Endothelial cell of hepatic sinusoid (primary cell): Measurements from ENCODE around the gene SYNM.

Experiments used
- in situ Hi-C: cut with HindIII; loops from 2 replicates; pipeline ENCODE4 v1.10.0; 2017; ENCODE audit warnings: low sequenced_read_pairs

The SYNM gene

DNA sequence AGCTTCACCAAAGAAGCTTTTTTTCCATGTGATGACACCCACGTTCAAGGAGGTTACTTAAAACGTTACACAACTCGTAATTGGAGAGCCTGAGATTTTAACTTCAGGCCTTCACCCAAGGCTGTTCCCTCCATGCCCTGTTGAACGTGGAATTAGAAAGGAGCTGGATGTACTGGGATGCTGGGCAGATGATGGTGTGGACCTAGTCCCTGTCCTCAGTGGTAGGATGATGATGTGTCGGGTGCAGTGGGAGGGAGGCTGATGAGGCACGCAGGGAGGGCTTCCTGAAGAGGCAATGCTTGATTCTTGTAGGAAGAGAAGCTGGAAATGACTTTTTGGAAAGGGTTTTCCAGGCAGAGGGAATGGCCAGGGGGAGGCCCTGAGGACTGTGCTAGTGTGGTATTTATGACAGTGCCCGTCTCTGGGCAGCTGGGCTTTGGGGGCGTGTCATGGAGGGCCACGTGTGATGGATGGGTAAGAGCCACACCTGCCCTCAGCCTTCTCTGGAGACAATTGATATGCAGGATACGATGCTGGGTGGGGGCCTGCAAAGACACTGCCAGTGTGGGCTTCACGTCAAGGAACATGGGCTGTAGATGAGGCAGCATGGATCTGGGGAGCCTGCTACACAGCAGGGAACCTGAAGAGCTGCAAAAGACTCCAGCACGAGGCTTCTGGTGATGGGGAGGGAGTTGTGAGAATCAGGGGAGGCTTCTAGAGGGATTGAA, 15.3 kb downstream of the SYNM start:
- in situ Hi-C loops: loop anchor here (5.0 kb wide), 1 partner anchor 52 kb away; no protein-coding TSS in a partner anchor

DNA sequence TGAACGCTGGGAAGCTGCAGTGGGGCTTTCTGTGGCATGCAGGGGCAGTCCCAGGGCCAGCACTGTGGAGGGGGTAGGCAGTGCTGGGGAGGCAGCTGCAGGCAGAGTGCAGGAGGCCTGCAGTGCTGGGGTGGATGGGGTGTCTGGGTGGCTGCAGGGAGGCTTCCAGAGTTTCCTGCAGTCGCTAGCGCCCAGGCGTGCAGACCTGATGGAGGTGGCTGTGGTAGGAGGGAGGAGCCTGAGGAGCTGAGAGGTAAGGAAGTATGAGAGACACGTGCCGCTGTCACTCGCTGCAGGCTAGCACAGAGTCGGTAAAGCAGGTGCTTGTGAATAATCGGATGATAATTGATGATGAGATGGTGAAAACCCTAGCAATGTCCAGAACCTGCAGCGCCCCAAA, 16.3 kb downstream of the SYNM start:
- in situ Hi-C loops: loop anchor here (5.0 kb wide), 1 partner anchor 51 kb away; no protein-coding TSS in a partner anchor

DNA sequence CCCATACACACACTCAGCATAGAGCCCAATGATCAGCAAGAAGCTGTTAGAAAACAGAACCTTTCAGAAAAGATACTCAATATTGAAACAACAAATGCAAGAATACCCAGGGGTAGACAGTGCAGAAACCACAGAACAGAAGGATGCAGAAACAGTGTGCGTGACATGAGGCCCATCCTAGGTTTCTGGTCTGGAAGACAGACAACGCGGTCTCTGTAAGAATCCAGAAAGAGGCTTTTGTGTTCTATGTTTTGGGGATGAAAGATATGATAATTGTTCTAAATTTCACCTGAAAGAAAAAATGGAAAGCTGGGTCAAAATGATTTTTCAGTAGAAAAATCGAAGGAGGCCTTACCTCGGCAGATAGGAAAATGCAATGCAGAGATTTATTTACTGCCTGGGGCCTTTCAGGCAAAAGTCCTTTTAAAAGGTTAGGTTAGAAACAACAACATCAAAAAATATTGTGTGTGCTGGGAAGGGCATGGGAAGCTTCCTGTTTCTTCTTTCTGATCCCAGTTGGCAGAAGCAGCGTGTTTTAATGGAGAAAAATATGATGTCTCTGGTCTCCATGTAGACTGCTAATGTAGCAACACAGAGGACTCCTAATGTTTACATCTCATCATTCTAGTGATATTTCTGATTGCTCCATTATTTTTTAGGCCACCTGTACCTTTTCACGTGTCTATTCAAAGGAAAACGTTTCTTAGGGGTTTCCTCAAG, 17.0 kb downstream of the SYNM start:
- in situ Hi-C loops: loop anchor here (5.0 kb wide), 1 partner anchor 50 kb away; no protein-coding TSS in a partner anchor

DNA sequence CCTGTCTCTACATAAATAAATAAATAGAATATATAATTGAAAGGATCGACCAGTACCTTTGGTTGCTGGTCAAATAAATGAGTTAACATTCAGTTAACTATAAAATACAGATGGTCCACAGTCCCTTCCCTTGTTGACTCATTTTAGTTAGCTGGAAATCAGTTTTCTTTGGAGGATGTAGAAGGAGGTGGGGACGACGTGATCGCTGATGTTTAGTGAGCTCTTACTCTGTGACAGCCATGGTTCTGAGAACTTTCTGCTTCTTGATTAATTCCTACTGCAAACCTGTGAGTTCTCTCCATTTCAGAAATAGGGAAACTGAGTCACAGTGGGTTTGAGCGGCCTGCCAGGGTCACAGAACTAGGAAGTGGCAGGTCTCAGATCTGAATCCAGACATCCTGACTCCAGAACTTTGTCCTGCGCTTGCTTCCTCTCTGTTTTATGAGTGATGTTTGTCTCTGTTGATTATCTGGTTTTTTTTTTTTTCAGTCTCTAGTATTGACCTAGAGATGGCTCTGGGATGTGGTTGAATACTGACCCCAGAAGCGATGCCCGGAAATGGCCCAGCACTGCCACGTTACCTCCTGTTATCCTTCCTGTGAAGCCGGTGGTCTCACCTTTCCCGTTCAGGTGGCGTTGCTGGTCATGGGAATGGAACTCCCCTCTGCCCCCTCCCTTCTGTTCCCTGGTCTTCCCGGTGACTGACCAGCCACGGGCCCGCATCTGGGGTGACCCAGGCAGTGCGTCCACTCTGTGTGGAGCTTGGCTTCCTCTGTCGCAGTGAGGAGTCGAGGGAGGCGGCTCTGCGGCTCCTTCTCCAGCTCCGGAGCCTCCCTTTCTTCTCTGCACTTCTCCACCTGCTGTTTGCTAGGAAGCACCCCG, 18.2 kb downstream of the SYNM start:
- in situ Hi-C loops: loop anchor here (5.0 kb wide), 1 partner anchor 49 kb away; no protein-coding TSS in a partner anchor

DNA sequence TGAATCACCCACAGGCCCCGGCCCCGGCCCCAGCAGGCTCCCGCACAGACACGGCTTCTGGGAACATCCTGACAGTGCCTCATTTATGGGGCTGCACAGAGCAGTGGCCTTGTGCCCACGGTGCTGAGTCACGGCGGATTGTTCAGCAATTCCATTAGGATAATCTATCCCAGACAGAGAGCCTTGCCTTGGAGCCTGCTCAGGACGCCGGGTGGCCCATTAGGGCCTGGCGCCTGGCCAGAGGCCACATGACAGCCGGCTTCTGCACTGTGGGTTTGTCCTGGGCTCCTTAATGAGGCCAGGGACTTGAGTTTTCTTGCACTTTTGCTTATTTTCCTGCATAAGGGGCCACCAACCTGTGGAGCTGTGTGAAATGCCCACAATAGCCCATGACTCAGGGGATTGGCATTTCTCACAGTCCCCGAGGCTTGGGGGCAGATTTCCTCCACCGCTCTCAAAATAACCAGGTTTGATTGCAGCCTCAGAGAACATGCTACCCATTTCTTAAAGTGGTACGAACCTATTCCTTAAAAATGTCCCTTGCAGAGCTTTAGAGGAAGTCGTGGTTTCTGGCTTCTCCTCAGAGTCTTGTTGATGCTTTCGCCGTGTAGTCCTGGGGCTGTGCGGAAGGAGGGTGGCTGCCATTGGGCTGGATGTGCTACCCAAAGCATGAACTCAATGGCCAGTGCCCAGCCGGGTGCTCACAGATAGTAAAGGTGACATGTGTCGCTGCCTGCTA, 19.0 kb downstream of the SYNM start:
- in situ Hi-C loops: loop anchor here (5.0 kb wide), 1 partner anchor 48 kb away; no protein-coding TSS in a partner anchor

DNA sequence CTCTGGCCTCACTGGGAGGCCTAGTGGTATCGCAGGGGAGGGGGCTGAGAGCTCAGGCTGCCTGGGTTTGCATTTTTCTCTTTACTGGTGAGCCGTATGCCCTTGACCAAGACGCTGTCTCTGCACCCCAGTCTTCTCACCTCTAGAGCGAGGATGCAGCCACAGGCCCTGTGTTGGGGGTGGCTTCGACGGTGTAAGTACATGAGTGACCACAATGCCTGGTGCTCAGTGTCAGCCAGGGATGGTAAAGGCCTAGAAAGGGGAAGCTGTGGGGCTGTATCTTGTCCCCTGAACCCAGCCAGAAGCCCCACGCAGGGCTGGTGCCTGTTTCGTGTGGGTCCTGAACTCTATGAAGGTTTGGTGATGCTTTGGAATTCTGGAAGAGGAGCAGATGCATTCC, 19.8 kb downstream of the SYNM start:
- in situ Hi-C loops: loop anchor here (5.0 kb wide), 1 partner anchor 48 kb away; no protein-coding TSS in a partner anchor

DNA sequence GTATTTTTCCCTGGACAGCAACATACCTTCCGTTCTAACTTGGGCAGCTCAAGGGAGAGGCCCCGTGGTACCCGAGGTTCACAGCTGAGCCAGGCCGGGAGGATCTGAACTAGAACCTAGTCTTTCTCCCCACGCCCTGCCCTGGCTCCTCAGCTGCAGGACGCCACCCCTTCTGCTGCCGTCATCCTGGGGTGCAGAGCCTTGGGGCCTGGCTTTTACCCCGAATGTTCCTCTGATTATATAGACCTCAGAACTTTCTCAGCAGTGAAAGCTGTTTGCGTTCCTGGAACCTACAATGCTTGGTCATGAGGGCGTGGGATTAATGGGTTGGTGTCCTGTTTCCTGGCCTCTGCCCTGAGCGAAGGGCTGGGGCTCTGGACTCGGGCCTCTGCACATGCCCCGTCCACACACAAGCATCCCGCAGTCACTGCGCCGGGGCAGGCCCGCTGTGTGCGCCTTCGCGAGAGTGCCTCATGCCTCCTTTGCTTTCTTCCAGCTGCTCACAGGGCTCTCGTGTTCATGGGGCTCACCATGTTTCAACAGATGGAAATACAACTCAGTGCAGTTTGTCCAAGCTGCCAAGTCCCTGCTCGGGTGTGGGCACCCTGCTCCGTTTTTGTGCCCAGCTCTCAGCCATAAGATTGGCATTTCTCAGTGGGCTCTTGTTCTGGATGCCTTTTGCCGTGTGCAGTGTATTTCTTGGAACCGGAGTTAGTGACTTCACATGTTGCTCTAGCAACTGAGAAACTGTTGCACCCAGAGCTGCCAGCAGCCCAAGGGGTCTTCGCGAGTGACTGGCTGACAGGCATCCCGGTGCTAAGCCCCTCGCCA, 20.4 kb downstream of the SYNM start:
- in situ Hi-C loops: no loop called here

DNA sequence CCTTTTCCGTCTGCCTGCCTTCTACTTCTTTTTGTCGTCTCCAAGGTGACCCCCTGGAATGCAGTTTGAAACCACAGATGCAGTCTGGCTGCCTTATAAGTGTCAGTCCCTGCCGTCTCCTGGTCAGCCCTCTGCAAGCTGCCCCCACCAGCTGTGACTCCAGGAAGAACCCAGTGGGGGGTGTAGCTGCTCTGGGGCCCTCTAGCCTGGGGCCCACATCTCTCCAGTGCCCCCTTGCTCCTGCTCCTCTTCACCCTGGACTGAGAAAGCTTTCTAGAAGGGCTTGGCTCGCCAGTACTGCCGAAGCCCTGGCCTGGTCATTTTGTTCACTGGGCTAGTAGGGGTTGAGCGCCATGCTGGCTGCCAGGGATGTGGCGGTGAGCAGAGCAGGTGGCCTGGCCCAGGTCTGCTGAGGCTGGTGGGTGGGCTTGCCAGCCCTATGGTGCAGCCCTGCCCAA, 21.3 kb downstream of the SYNM start:
- in situ Hi-C loops: no loop called here

DNA sequence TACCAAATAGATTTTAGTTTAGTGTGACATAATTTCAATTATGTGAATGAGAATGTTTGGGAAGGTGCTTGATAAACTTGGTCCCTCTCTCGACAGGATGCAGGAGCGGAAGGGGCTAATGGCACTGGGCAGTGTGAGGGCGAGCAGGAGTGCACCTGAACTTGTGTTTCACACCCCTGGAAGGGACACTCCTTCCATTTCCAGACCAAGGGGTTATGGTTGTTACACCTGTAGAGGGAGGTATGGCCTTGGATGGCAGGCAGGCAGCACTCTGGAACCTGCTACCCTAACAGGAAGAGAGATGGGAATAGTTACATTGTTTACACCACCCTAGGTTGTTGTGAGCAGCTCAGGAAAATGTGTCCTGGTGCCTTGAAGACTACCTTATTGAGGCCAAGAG, 22.1 kb downstream of the SYNM start:
- in situ Hi-C loops: no loop called here

DNA sequence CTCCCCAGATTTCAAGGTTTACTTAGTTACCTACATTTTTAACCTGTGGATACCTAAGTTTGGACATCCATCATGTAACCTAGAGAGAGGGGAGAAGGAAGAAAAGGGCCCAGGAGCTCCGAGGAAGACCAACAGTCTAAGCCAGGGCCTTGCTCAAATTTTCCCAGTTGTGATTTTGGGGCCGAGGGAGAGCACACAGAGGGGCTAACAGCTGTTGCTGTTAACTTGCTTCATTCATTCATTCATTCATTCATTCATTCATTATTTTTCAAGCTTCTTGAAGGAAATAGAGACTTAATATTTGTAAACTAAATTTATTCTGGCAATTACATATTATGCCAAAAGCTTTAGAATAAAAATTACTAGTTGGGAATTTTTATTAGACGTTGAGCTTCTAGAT, 22.9 kb downstream of the SYNM start:
- in situ Hi-C loops: no loop called here

DNA sequence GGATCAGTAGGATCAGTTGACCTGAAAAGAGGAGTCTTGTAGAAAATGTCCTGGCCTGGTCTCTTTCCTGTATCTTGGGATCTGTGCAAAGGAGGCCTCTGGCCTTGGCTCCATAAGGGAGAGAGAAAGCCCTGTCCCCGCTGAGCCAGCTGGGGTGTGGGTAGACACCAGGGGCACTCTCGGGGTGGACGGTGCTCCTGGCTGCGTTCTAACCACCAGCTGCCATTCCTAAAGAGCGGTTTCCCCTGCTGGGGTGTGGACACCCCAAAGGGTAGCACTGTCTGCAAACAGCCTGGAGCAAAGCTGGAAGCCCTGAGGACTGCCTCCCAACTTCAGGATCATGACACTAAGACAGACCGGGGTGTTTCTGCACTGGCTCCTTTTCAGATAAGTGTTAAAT, 23.5 kb downstream of the SYNM start:
- in situ Hi-C loops: no loop called here

DNA sequence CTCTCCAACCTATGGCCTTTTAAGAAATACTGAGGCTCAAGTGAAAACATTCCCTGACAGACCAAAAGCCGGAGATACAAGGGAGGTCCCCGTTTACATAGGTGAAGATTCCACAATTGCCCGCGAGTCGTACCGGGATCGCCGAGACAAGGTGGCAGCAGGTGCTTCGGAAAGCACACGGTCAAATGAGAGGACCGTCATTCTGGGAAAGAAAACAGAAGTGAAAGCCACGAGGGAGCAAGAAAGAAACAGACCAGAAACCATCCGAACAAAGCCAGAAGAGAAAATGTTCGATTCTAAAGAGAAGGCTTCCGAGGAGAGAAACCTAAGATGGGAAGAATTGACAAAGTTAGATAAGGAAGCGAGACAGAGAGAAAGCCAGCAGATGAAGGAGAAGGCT, 24.8 kb downstream of the SYNM start:
- in situ Hi-C loops: no loop called here

DNA sequence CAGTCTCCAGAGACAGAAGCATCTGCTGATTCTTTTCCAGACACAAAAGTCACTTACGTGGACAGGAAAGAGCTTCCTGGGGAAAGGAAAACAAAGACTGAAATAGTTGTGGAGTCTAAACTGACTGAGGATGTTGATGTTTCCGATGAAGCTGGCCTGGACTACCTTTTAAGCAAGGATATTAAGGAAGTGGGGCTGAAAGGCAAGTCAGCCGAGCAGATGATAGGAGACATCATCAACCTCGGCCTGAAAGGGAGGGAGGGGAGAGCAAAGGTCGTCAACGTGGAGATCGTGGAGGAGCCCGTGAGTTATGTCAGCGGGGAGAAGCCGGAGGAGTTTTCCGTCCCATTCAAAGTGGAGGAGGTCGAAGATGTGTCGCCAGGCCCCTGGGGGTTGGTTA, 25.4 kb downstream of the SYNM start:
- in situ Hi-C loops: no loop called here

DNA sequence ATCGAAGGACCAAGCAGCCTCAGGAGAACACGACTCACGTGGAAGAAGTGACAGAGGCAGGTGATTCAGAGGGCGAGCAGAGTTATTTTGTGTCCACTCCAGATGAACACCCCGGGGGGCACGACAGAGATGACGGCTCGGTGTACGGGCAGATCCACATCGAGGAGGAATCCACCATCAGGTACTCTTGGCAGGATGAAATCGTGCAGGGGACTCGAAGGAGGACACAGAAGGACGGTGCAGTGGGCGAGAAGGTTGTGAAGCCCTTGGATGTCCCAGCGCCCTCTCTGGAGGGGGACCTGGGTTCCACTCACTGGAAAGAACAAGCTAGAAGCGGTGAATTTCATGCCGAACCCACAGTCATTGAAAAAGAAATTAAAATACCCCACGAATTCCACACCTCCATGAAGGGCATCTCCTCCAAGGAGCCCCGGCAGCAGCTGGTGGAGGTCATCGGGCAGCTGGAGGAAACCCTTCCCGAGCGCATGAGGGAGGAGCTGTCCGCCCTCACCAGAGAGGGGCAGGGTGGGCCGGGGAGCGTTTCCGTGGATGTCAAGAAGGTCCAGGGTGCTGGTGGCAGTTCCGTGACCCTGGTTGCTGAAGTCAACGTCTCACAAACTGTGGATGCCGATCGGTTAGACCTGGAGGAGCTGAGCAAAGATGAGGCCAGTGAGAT, 26.0 kb downstream of the SYNM start:
- in situ Hi-C loops: no loop called here

DNA sequence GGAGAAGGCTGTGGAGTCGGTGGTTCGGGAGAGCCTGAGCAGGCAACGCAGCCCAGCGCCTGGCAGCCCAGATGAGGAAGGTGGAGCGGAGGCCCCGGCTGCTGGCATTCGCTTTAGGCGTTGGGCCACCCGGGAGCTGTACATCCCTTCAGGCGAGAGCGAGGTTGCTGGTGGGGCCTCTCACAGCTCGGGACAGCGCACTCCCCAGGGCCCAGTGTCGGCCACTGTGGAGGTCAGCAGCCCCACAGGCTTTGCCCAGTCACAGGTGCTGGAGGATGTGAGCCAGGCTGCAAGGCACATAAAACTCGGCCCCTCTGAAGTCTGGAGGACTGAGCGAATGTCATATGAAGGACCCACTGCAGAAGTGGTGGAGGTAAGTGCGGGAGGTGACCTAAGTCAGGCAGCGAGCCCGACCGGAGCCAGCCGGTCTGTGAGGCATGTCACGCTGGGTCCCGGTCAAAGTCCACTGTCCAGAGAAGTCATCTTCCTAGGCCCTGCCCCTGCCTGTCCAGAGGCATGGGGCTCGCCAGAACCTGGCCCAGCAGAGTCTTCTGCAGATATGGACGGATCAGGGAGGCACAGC, 26.7 kb downstream of the SYNM start:
- in situ Hi-C loops: no loop called here

DNA sequence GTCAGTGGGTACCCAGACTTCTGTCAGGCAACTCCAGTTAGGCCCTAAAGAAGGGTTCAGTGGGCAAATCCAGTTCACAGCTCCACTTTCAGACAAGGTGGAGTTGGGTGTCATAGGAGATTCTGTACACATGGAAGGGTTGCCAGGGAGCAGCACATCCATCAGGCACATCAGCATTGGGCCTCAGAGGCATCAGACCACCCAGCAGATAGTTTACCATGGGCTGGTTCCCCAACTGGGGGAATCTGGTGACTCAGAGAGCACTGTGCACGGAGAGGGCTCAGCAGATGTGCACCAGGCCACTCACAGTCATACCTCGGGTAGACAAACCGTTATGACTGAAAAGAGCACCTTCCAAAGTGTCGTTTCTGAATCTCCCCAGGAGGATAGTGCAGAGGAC, 27.2 kb downstream of the SYNM start:
- in situ Hi-C loops: no loop called here

DNA sequence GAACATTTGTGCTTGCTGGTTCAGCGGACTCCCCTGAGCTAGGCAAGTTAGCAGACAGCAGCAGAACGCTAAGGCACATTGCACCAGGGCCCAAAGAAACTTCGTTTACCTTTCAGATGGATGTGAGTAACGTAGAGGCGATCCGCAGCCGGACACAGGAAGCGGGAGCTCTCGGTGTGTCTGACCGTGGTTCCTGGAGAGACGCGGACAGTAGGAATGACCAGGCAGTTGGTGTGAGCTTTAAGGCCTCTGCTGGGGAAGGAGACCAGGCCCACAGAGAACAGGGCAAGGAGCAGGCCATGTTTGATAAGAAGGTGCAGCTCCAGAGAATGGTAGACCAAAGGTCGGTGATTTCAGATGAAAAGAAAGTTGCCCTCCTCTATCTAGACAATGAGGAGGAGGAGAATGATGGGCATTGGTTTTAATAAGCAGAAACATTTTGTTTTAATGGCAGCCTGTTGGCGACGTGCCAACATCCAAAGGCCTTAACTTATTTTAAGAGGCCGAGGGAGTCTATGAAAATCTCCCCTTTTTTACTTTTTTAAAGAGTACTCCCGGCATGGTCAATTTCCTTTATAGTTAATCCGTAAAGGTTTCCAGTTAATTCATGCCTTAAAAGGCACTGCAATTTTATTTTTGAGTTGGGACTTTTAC, 27.9 kb downstream of the SYNM start:
- in situ Hi-C loops: no loop called here

DNA sequence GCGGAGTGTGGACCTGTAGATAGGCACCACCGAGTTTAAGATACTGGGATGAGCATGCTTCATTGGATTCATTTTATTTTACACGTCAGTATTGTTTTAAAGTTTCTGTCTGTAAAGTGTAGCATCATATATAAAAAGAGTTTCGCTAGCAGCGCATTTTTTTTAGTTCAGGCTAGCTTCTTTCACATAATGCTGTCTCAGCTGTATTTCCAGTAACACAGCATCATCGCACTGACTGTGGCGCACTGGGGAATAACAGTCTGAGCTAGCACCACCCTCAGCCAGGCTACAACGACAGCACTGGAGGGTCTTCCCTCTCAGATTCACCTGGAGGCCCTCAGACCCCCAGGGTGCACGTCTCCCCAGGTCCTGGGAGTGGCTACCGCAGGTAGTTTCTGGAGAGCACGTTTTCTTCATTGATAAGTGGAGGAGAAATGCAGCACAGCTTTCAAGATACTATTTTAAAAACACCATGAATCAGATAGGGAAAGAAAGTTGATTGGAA, 29.5 kb downstream of the SYNM start:
- in situ Hi-C loops: no loop called here
